Lung (tissue), 12 donors: ENCODE data around the gene PSME3IP1. TPM values are rescaled to one million over a fixed set of nuclear protein-coding genes. Genes with fewer than 3 reads are reported as not detected.

Experiments used
- ATAC-seq: fragments of 200-7000 bp; cut with Tn5 transposase; one replicate; pipeline ENCODE4 v1.9.1; 2020; ENCODE audit warnings: moderate number of reproducible peaks; ENCODE audit not compliant: insufficient read depth, low FRiP score
- DNase-seq, 3 donors: peaks; one replicate each; pipeline ENCODE4 v3.0.0-alpha.2; 2013 to 2017
- H3K27ac ChIP-seq, 2 donors: one replicate each; pipeline ENCODE4 v1.5.1; 2013; ENCODE audit warnings: mild to moderate bottlenecking in 2 of 2, moderate library complexity in 2 of 2, control low read depth in 1 of 2, inconsistent platforms in 1 of 2, low read depth in 1 of 2, low read length in 1 of 2
- H3K27me3 ChIP-seq, 3 donors: one replicate each; pipeline ENCODE4 v1.5.1; 2013; ENCODE audit warnings: low read length in 2 of 3; ENCODE audit not compliant: control insufficient read depth in 3 of 3, insufficient read depth in 3 of 3
- H3K36me3 ChIP-seq, 4 donors: one replicate each; pipeline ENCODE4 v1.5.1; 2013; ENCODE audit warnings: low read length in 4 of 4, mild to moderate bottlenecking in 1 of 4, moderate library complexity in 1 of 4; ENCODE audit not compliant: control insufficient read depth in 4 of 4, insufficient read depth in 4 of 4
- H3K4me1 ChIP-seq, 5 donors: one replicate each; pipeline ENCODE4 v1.5.1; 2013; ENCODE audit warnings: low read length in 5 of 5, mild to moderate bottlenecking in 2 of 5, moderate library complexity in 1 of 5; ENCODE audit not compliant: control insufficient read depth in 5 of 5, insufficient read depth in 5 of 5
- H3K4me3 ChIP-seq: one replicate; pipeline ENCODE4 v1.5.1; 2013; ENCODE audit warnings: mild to moderate bottlenecking, control low read depth, moderate library complexity
- H3K9ac ChIP-seq, 2 donors: one replicate each; pipeline ENCODE4 v1.5.1; 2013; ENCODE audit warnings: low read length in 2 of 2, control low read depth in 1 of 2; ENCODE audit not compliant: insufficient read depth in 1 of 2
- H3K9me3 ChIP-seq, 4 donors: one replicate each; pipeline ENCODE4 v1.5.1; 2013; ENCODE audit warnings: low read length in 3 of 4, mild to moderate bottlenecking in 1 of 4, moderate library complexity in 1 of 4; ENCODE audit not compliant: control insufficient read depth in 4 of 4, insufficient read depth in 3 of 4
- WGBS, 2 donors: extraction: QIAGEN DNeasy Blood & Tissue Kit; methylation state at CpG; one replicate each; pipeline ENCODE4 v1.1.7; 2013; 5-methylcytosine and 5-hydroxymethylcytosine counted together
- polyA plus RNA-seq, 2 donors: library from polyadenylated mRNA; stranded (reverse); fragments of 200-250 nt; gene quantifications; one replicate each; pipeline ENCODE4 v1.2.1, GENCODE V29; 2013
- total RNA-seq, 2 donors: library from RNA; depleted of rRNA in 1 of 2; stranded (reverse); fragments of >200 nt in 1 of 2; gene quantifications; one replicate each; pipeline ENCODE4 v1.2.1, GENCODE V29; 2014 to 2021
- TF ChIP-seq, protein P1 (sequence below): IDR thresholded peaks from 2 replicates; pipeline ENCODE4 v1.5.1; 2012; ENCODE audit warnings: mild to moderate bottlenecking; ENCODE audit errors: control extremely low read depth, extremely low read depth
- donor health status: control.
- donor health status: control.
- donor health status: Bipolar disorder and iron deficiency.
- donor health status: healthy.
- donor health status: DM: yes; HTN: yes; CAD: no.

PSME3IP1 gene
- total and polyA plus RNA-seq, 4 donors, result 59.3 to 83.1 (median 63.1) TPM

DNA sequence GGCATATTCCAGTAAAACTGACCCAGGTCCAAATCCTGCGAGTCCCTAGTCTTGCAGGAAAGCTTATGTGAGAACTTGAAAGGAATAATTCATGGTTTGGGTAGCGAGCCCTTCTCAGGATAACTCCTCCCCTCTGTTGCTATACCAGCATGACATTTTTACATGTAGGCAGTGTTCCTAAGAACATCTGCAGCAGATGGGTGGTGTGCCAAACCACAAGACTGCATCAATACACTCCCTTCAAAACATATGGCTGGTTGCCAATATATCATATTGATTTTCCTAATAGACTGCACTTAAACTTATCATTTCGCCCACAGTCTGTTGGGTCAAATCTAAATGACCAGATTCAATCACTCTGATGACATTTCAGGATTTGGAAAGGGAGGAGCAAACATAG is 19.9 kb downstream of the PSME3IP1 start:
- no peaks in the 10 kb centered on the region for H3K27me3 ChIP-seq
- DNase-seq (no peak), ATAC-seq (no peak)
- TF ChIP-seq, protein P1, sequence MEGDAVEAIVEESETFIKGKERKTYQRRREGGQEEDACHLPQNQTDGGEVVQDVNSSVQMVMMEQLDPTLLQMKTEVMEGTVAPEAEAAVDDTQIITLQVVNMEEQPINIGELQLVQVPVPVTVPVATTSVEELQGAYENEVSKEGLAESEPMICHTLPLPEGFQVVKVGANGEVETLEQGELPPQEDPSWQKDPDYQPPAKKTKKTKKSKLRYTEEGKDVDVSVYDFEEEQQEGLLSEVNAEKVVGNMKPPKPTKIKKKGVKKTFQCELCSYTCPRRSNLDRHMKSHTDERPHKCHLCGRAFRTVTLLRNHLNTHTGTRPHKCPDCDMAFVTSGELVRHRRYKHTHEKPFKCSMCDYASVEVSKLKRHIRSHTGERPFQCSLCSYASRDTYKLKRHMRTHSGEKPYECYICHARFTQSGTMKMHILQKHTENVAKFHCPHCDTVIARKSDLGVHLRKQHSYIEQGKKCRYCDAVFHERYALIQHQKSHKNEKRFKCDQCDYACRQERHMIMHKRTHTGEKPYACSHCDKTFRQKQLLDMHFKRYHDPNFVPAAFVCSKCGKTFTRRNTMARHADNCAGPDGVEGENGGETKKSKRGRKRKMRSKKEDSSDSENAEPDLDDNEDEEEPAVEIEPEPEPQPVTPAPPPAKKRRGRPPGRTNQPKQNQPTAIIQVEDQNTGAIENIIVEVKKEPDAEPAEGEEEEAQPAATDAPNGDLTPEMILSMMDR, result no peak
- peak overlapping the region in 1 of 2 donors; percentile 79 for H3K27ac ChIP-seq
- H3K36me3 ChIP-seq, result peaks cover 10 to 24% (median 15%) of the 10 kb centered on the region in 4 donors
- no peak overlapping the region for H3K4me3 ChIP-seq
- 80 to 87% methylated on average over 3 of the region's 3 CpGs for WGBS, 2 donors
- H3K9me3 ChIP-seq, result no peaks in the 10 kb centered on the region
- H3K9ac ChIP-seq, result no peak overlapping the region
- peaks cover 2 to 14% (median 5%) of the 10 kb centered on the region in 5 donors for H3K4me1 ChIP-seq

DNA sequence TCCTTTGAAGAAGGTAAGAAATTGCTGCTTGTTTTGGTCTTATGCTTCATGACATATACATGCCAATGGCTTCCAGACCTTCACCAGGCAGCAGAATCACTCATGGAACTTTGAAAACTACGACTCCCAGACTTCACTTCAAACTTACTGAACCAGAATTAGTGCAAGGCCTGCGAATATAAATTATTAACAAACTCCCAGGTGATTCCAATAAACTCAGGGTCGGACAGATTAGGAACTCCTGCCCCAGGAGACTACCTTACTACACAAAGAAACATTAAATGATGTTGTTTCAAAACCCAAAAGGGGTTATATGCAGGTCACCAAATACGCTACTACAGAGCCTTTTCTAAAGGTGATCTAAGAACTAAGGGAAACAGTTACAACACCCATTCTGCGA is 20.4 kb downstream of the PSME3IP1 start:
- Histone ChIP-seq H3K9ac (no peak overlapping the region), H3K27me3 (no peaks in the 10 kb centered on the region), H3K4me3 (no peak overlapping the region), H3K27ac (no peak overlapping the region), H3K4me1 (peaks cover 2 to 14% (median 5%) of the 10 kb centered on the region in 5 donors), H3K36me3 (peaks cover 9 to 24% (median 15%) of the 10 kb centered on the region in 4 donors), H3K9me3 (no peaks in the 10 kb centered on the region)
- TF ChIP-seq, protein P1, result no peak
- WGBS, 2 donors, result 85 to 90% methylated on average over 5 of the region's 5 CpGs
- no peak for DNase-seq
- ATAC-seq, result no peak

DNA sequence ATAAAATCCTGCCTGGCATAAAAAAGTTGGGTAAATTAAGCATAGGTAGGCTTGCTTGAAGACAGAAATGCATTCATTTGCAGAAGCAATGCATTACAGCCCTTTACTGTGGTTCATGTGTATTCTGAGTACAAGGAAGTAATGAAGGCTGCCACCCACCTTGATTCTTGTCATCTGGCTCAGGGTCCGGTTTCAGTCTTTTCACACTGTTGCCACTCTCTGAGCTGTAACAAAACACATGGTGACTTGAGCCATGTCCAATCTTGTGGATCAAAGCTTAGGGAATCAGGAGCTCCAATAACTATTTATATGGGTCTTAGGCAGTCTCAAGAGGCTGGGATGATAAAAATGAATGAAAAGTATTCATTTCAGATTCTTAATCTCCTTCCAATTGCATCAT is 22.0 kb downstream of the PSME3IP1 start:
- WGBS, 2 donors, result 79% methylated on average over 1 of the region's 1 CpG
- no peak overlapping the region for H3K4me3 ChIP-seq
- H3K9me3 ChIP-seq, result no peaks in the 10 kb centered on the region
- peaks cover 7 to 23% (median 12%) of the 10 kb centered on the region in 4 donors for H3K36me3 ChIP-seq
- no peak overlapping the region for H3K9ac ChIP-seq
- no peak for ATAC-seq
- peaks cover 2 to 14% (median 5%) of the 10 kb centered on the region in 5 donors for H3K4me1 ChIP-seq
- DNase-seq, result no peak
- H3K27ac ChIP-seq, result no peak overlapping the region
- no peaks in the 10 kb centered on the region for H3K27me3 ChIP-seq
- TF ChIP-seq, protein P1, result no peak

DNA sequence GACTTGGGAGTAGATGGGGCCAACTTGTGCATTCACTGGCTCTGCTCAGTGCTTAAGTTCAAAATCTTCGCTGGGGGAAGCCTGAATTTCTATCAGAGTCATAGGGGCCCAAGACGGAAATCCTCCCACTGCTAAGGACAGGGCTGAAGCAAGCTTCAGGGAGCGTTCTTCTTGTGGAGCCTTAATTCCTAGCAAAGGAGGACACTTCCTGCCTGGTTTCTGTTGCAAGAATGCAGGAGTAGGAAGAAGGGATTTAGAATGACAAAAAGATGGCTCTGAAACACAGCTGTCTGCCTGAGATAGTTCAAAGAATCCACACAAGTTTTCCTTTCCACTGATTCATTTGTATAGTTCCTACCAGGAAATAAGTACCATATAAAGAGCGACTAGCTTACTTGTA is 26.4 kb downstream of the PSME3IP1 start:
- ATAC-seq, result no peak

More for the DNA sequence above, 26.4 kb downstream of the PSME3IP1 start:
- Histone ChIP-seq H3K9ac (no peak overlapping the region), H3K27me3 (no peaks in the 10 kb centered on the region), H3K36me3 (peaks cover 4 to 31% (median 19%) of the 10 kb centered on the region in 4 donors), H3K9me3 (no peaks in the 10 kb centered on the region), H3K27ac (no peak overlapping the region), H3K4me1 (peaks cover 0 to 3% (median 0%) of the 10 kb centered on the region in 5 donors), H3K4me3 (no peak overlapping the region)
- 59 to 76% methylated on average over 4 of the region's 4 CpGs for WGBS, 2 donors
- DNase-seq, result no peak
- TF ChIP-seq, protein P1, result no peak
